KMS-11 (cell line): Measurements from ENCODE around the gene PPM1H.

Source experiments
- H2AFZ ChIP-seq: fragments of 200-600 bp; sonication (generic); 2 replicates; pipeline ENCODE4 v1.6.1; 2016; ENCODE audit warnings: antibody characterized with exemption, mixed run types, low read depth
- H3K27ac ChIP-seq: fragments of 200-600 bp; sonication (generic); 2 replicates; pipeline ENCODE4 v1.6.1; 2016; ENCODE audit warnings: mild to moderate bottlenecking, mixed run types
- H3K27me3 ChIP-seq: fragments of 200-600 bp; sonication (generic); 2 replicates; pipeline ENCODE4 v1.6.1; 2017; ENCODE audit warnings: mild to moderate bottlenecking, low read depth, mixed run types, moderate library complexity; ENCODE audit not compliant: insufficient read depth
- H3K36me3 ChIP-seq: fragments of 200-600 bp; sonication (generic); 2 replicates; pipeline ENCODE4 v1.6.1; 2017; ENCODE audit warnings: mild to moderate bottlenecking, mixed run types; ENCODE audit not compliant: insufficient read depth
- H3K4me1 ChIP-seq: fragments of 200-600 bp; sonication (generic); 2 replicates; pipeline ENCODE4 v1.6.1; 2016; ENCODE audit warnings: mild to moderate bottlenecking, low read depth, mixed run types; ENCODE audit not compliant: poor library complexity, severe bottlenecking
- H3K4me2 ChIP-seq: fragments of 200-600 bp; sonication (generic); 2 replicates; pipeline ENCODE4 v1.7.0; 2016; ENCODE audit warnings: mild to moderate bottlenecking, mixed run types
- H3K4me3 ChIP-seq: fragments of 200-600 bp; sonication (generic); IDR thresholded peaks from 2 replicates; pipeline ENCODE4 v1.6.1; 2017; ENCODE audit warnings: low read depth, low read length, mixed read lengths; ENCODE audit not compliant: insufficient read depth
- H3K79me2 ChIP-seq: fragments of 200-600 bp; sonication (generic); 2 replicates; pipeline ENCODE4 v1.6.1; 2016; ENCODE audit warnings: low read depth, mixed run types; ENCODE audit not compliant: insufficient read depth
- H3K9ac ChIP-seq: fragments of 200-600 bp; sonication (generic); 2 replicates; pipeline ENCODE4 v1.6.1; 2016; ENCODE audit warnings: mild to moderate bottlenecking, mixed run types
- H4K20me1 ChIP-seq: fragments of 200-600 bp; sonication (generic); 2 replicates; pipeline ENCODE4 v1.6.1; 2016; ENCODE audit warnings: mild to moderate bottlenecking, mixed run types; ENCODE audit not compliant: insufficient read depth
- TF ChIP-seq, protein P1 (sequence below): fragments of 200-600 bp; sonication (generic); conservative IDR thresholded peaks from 2 replicates; pipeline ENCODE4 v1.6.1; 2017; ENCODE audit warnings: low read depth, mild to moderate bottlenecking, antibody characterized with exemption, low read length, moderate library complexity, mixed read lengths

PPM1H gene

DNA sequence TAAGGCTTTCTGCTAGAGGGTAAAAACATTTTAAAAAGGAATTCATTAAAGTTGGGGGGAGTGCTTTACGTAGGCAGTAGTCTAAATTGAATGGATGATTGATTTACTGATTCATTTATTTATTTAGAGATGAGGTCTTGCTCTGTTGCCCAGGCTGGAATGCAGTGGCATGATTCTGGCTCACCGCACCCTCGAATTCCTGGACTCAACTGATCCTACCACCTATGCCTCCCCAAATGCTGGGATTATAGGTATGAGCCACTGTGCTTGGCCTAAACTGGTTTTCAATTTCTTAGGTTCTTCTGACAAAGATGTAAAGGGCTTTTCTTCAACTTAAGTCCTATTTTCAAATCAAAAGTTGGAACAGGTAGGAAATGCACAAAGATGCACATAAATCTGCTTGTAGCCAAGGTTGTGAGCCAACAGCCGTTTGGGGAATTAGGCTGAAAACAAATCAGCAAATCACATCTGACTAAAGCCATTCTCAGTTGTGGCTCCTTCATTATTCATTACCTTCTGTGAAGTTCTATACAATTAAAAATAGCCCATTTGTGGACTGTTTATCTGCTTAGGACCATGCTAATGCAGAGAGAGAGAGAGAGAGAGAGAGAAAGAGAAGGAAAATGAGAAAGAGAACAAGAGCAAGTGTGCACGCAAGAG, 218.0 kb downstream of the PPM1H start:
- Histone ChIP-seq H3K4me1 (no peaks in the 10 kb centered on the region), H2AFZ (no peak overlapping the region), H3K9ac (no peak overlapping the region), H3K27me3 (no peaks in the 10 kb centered on the region), H3K79me2 (no peaks in the 10 kb centered on the region), H3K36me3 (no peaks in the 10 kb centered on the region), H3K4me3 (no peak overlapping the region), H4K20me1 (no peaks in the 10 kb centered on the region), H3K27ac (no peak overlapping the region), H3K4me2 (no peak overlapping the region)
- TF ChIP-seq, protein P1, sequence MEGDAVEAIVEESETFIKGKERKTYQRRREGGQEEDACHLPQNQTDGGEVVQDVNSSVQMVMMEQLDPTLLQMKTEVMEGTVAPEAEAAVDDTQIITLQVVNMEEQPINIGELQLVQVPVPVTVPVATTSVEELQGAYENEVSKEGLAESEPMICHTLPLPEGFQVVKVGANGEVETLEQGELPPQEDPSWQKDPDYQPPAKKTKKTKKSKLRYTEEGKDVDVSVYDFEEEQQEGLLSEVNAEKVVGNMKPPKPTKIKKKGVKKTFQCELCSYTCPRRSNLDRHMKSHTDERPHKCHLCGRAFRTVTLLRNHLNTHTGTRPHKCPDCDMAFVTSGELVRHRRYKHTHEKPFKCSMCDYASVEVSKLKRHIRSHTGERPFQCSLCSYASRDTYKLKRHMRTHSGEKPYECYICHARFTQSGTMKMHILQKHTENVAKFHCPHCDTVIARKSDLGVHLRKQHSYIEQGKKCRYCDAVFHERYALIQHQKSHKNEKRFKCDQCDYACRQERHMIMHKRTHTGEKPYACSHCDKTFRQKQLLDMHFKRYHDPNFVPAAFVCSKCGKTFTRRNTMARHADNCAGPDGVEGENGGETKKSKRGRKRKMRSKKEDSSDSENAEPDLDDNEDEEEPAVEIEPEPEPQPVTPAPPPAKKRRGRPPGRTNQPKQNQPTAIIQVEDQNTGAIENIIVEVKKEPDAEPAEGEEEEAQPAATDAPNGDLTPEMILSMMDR: no peak

DNA sequence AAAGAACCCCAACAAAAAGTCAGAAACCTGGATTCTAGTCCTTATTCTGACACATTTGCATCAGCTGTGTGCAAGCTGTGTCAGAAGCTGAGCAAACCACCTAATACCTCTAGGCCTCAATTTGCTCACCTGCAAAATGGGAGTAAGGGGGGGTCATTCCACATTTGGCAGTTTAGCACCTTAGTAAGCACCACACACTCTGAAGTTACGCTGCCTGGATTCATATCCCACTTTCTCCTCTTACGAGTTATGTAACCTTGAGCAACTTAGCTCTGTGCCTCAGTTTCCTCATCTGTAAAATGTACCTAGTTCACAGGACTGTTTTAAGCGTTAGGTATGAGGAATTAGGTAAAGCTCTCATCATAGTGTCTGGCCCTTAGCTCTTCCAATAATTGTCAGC, 218.9 kb downstream of the PPM1H start:
- Histone ChIP-seq H3K4me3 (no peak overlapping the region), H3K4me1 (no peaks in the 10 kb centered on the region), H3K27me3 (no peaks in the 10 kb centered on the region), H2AFZ (no peak overlapping the region), H3K79me2 (no peaks in the 10 kb centered on the region), H3K27ac (no peak overlapping the region), H3K9ac (no peak overlapping the region), H3K36me3 (no peaks in the 10 kb centered on the region), H4K20me1 (no peaks in the 10 kb centered on the region), H3K4me2 (no peak overlapping the region)
- TF ChIP-seq, protein P1: no peak

DNA sequence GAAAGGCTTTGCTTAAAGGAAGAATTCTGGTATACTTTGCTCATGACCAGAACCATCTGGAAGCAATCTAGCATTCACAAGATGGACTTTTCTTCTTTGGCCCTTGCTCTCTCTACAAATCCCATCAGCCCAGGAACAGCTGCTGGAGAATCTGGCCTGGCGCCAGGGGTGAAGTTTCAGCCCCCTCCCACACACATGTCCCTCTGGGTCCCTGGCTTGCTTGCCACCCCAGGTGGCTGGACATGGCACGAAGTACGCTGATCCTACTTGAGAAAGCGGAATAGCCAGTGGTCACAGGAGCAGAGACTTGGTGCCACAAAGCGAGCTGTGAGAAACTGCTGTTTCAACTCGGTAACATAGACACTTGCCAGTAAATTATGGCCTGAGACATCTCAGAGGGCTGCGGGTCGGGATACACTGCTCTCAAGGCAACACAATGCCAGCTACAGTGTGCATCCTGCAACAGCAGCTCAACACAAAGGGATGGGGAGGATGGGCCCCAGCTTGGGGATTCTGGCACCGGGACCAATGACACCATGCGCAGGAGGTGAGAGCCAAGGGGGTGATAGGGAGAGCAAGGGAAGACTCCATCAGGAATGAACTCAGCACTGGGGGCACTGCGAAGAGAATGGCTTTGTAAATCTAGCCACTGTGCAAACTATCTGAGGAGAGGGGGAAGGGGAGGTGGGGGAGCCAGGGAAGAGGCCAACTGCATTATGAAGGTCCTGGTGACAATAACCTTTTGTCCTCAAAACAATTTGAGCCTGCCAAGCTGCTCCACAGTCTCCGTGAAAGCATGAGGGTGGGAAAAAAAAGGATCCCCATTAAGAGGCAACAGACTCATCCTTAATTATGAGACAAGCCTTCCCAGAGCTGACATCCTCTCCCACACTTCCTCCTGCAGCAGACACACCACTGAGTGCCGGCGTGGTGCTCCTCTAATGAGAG, 219.9 kb downstream of the PPM1H start:
- no peaks in the 10 kb centered on the region for H3K36me3 ChIP-seq
- no peaks in the 10 kb centered on the region for H3K27me3 ChIP-seq
- H4K20me1 ChIP-seq: no peaks in the 10 kb centered on the region
- no peak overlapping the region for H3K27ac ChIP-seq
- no peak overlapping the region for H2AFZ ChIP-seq
- no peak overlapping the region for H3K9ac ChIP-seq
- H3K79me2 ChIP-seq: no peaks in the 10 kb centered on the region
- no peak overlapping the region for H3K4me2 ChIP-seq
- no peaks in the 10 kb centered on the region for H3K4me1 ChIP-seq
- TF ChIP-seq, protein P1: no peak
- H3K4me3 ChIP-seq: no peak overlapping the region

DNA sequence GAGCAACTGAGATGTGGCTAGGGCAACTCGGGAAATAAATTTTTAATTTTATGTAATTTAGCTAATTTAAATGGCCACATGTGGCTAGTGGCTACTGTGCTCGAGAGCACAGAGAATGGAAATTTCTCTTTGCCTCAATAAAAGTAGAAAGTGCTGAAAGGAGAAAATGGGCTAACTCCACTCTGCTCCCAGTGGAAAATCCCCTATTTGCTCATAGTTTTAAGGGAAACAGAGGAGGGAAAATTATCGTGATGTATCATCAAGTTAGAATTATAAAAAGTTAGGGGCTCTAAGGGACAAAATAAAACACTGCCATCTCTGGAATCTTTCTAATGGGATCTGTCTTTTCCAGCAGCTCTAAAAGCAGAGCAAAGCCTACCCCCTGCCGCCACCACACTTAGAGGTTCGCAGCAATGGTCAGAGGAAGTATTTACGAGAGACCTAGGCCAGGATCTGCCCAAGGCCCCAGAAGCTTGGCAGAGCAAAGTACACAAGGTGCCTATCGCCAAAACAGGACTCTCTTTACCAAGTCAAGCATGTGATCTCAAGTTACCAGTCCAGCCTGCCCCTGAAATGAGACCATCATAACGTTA, 220.7 kb downstream of the PPM1H start:
- Histone ChIP-seq H3K36me3 (no peaks in the 10 kb centered on the region), H3K4me1 (no peaks in the 10 kb centered on the region), H3K4me2 (no peak overlapping the region), H3K27ac (no peak overlapping the region), H3K4me3 (no peak overlapping the region), H3K27me3 (no peaks in the 10 kb centered on the region), H3K9ac (no peak overlapping the region), H3K79me2 (no peaks in the 10 kb centered on the region), H4K20me1 (no peaks in the 10 kb centered on the region), H2AFZ (no peak overlapping the region)
- TF ChIP-seq, protein P1: no peak
